ENCODE data around the gene SPEM2. TPM values are rescaled to one million over a fixed set of nuclear protein-coding genes. Genes with fewer than 3 reads are reported as not detected.

Gene SPEM2
- total and polyA plus RNA-seq, 2 of the 8 experiments (the other 6 are each of a cell fraction or from before 2014, with no cell fraction given): 0.03 TPM; not detected in 1

GRCh38 chr17:7418472-7419152, 6.8 kb upstream of the SPEM2 start:
- H3K14ac ChIP-seq (ENCODE audit: insufficient read length): no peak overlapping the region
- no peak overlapping the region for H2AFZ ChIP-seq (ENCODE audit: low read length)
- no peak overlapping the region for H3K18ac ChIP-seq (ENCODE audit: extremely low read depth, low read length)
- H3K36me3 ChIP-seq (ENCODE audit: control insufficient read depth in 2 of 4, insufficient read depth in 4 of 4, low read length in 3 of 4): peaks cover 0 to 21% (median 9%) of the 10 kb centered on the region in 4 experiments; a peak in 5 of 8 replicates
- peaks cover 0 to 15% (median 2%) of the 10 kb centered on the region in 4 experiments; a peak in 4 of 7 replicates for H3K4me1 ChIP-seq (replicated peaks in 1 of 4; ENCODE audit: control insufficient read depth in 3 of 4, insufficient read depth in 4 of 4, low read length in 3 of 4)
- H2BK12ac ChIP-seq (ENCODE audit: low read depth, low read length): 0 out of 2 replicates have a peak overlapping the region, but pooled peaks have one; percentile 12
- H3K27me3 ChIP-seq (replicated peaks in 1 of 4; ENCODE audit: control insufficient read depth in 3 of 4, extremely low read depth in 1 of 4, insufficient read depth in 3 of 4, low read length in 3 of 4): no peaks in the 10 kb centered on the region
- peaks cover 2% of the 10 kb centered on the region; the same call in 1 of the 2 replicates for H3K23me2 ChIP-seq (ENCODE audit: low read depth, low read length)
- no peak overlapping the region for H3K4me3 ChIP-seq (ENCODE audit: extremely low read depth in 1 of 4, insufficient read depth in 2 of 4, low read depth in 3 of 4, low read length in 4 of 4)
- no peaks in the 10 kb centered on the region for H3K79me1 ChIP-seq (ENCODE audit: low read depth, low read length)
- H4K91ac ChIP-seq (replicated peaks; ENCODE audit: insufficient read length, low read length): no peak overlapping the region
- H2AK5ac ChIP-seq (ENCODE audit: low read depth, low read length): peak overlapping the region; percentile 6; the same call in 1 of the 2 replicates
- H3K56ac ChIP-seq (replicated peaks; ENCODE audit: insufficient read length, low read depth, low read length): no peak overlapping the region
- H3K79me2 ChIP-seq (ENCODE audit: control insufficient read depth in 1 of 2, insufficient read depth in 2 of 2, low read length in 2 of 2): no peaks in the 10 kb centered on the region
- no peak overlapping the region; the same call in 1 of the 2 replicates for H2BK5ac ChIP-seq (ENCODE audit: low read depth, low read length)
- ChIA-PET POLR2A (ENCODE audit: partially characterized antibody) (interaction anchor here (0.8 to 2.8 kb wide), 6 partner anchors 17 to 156 kb away, joined by 3 to 9 read pairs (median 4); partner anchors contain the start of genes TMEM102 and TNK1), CTCF (ENCODE audit: partially characterized antibody) (interaction anchor here (0.9 to 2.4 kb wide), 4 partner anchors 9 to 142 kb away, joined by 3 to 9 read pairs (median 3); partner anchors contain the start of gene PLSCR3)
- no peak overlapping the region for H2BK15ac ChIP-seq (ENCODE audit: low read length)
- H2BK120ac ChIP-seq (replicated peaks; ENCODE audit: low read depth, low read length): no peak overlapping the region
- H3K23ac ChIP-seq (ENCODE audit: insufficient read length): no peak overlapping the region
- H4K5ac ChIP-seq (ENCODE audit: insufficient read length, low read depth, low read length): no peak overlapping the region
- H4K8ac ChIP-seq (ENCODE audit: extremely low read depth, insufficient read depth, low read length): no peak overlapping the region
- peak overlapping the region in 1 of 4 experiments; percentile 28; a peak in 1 of 7 replicates for H3K9ac ChIP-seq (replicated peaks in 1 of 4; ENCODE audit: extremely low read depth in 1 of 4, low read depth in 3 of 4, low read length in 3 of 4)
- WGBS, 2 experiments (ENCODE audit: extremely low coverage in 1 of 2, insufficient coverage in 1 of 2, insufficient read length in 1 of 2, insufficient replicate concordance in 2 of 2, low coverage in 1 of 2, low lambda C conversion rate in 2 of 2, missing lambda C conversion rate in 1 of 2): 74% methylated on average over 16 of the region's 18 CpGs; no CpG with 5 or more reads in 1 of the 2 experiments
- H3K4me2 ChIP-seq (ENCODE audit: insufficient read depth in 1 of 2, low read depth in 2 of 2, low read length in 2 of 2): no peak overlapping the region
- H3K4ac ChIP-seq (replicated peaks; ENCODE audit: insufficient read length, low read depth, low read length): no peak overlapping the region
- FAIRE-seq (no peak), DNase-seq (ENCODE audit: low read depth in 1 of 2, low spot score in 2 of 2) (no peak)
- H3K9me3 ChIP-seq (ENCODE audit: insufficient read depth in 2 of 2, low read depth in 1 of 2, low read length in 1 of 2): no peaks in the 10 kb centered on the region
- H3K27ac ChIP-seq (ENCODE audit: low read depth, low read length): no peak overlapping the region
- TF ChIP-seq BRCA1 (IDR thresholded peaks at IDR 0.05; ENCODE audit: low read depth, low read length) (no peak), TCF12 (IDR thresholded peaks at IDR 0.05; ENCODE audit: low read depth, low read length) (no peak), FOSL1 (IDR thresholded peaks at IDR 0.05; ENCODE audit: insufficient read depth, low read depth, low read length) (no peak)
- peaks cover 2 to 5% of the 10 kb centered on the region in 2 experiments for H4K20me1 ChIP-seq (replicated peaks in 1 of 2; ENCODE audit: control insufficient read depth in 1 of 2, insufficient read depth in 2 of 2, low read length in 2 of 2)
- H2BK20ac ChIP-seq (ENCODE audit: low read length): no peak overlapping the region

All from H1 (cell line).